GM19043 (cell line): ENCODE results near the gene TTYH3.
"Not testable (repeated sequence)": the region's sequence is repeated elsewhere in the genome, so short reads cannot be mapped to it uniquely, and the experiment has no call there.

Experiments used
- ATAC-seq: cut with Tn5 transposase; IDR thresholded peaks from one replicate; pipeline ENCODE4 v1.9.1; 2021; ENCODE audit warnings: low read depth; ENCODE audit not compliant: unreplicated experiment

The TTYH3 gene

GRCh38 chr7:2680792-2681490, 49.2 kb downstream of the TTYH3 start:
- ATAC-seq = no peak

GRCh38 chr7:2681929-2682799, 50.4 kb downstream of the TTYH3 start:
- ATAC-seq = no peak

GRCh38 chr7:2684501-2684900, 52.7 kb downstream of the TTYH3 start:
- ATAC-seq = no peak

GRCh38 chr7:2686101-2686500, 54.3 kb downstream of the TTYH3 start:
- no peak for ATAC-seq

GRCh38 chr7:2687338-2687869, 55.6 kb downstream of the TTYH3 start:
- no peak for ATAC-seq

GRCh38 chr7:2687881-2688318, 56.1 kb downstream of the TTYH3 start, which contains the start of gene AMZ1:
Gene AMZ1 (plus strand): TSS chr7:2688202. CDS start chr7:2700452, 12,250 bp downstream.
- no peak for ATAC-seq

- peak; percentile 85 for ATAC-seq
These were observed 56.9 kb downstream of the TTYH3 start for GRCh38 chr7:2688409-2689342.

- no peak for ATAC-seq
These were observed 57.6 kb downstream of the TTYH3 start for GRCh38 chr7:2689343-2689847.

- no peak for ATAC-seq
These were observed 58.3 kb downstream of the TTYH3 start for GRCh38 chr7:2689951-2690705.

- no peak for ATAC-seq
These were observed 59.4 kb downstream of the TTYH3 start for GRCh38 chr7:2691011-2691707.

GRCh38 chr7:2691932-2692439, 60.2 kb downstream of the TTYH3 start:
- not testable (repeated sequence) for ATAC-seq

GRCh38 chr7:2692543-2692942, 60.8 kb downstream of the TTYH3 start:
- ATAC-seq = no peak

- ATAC-seq = not testable (repeated sequence)
These were observed 61.8 kb downstream of the TTYH3 start for GRCh38 chr7:2693420-2694121.

- ATAC-seq = not testable (repeated sequence)
These were observed 62.3 kb downstream of the TTYH3 start for GRCh38 chr7:2694122-2694436.

GRCh38 chr7:2698581-2699288, 66.9 kb downstream of the TTYH3 start:
- ATAC-seq = peak; percentile 95

GRCh38 chr7:2699289-2699620, 67.5 kb downstream of the TTYH3 start:
- no peak for ATAC-seq

GRCh38 chr7:2700141-2700850, 68.5 kb downstream of the TTYH3 start:
- no peak for ATAC-seq
